ENCODE results near the gene AOPEP. TPM values are rescaled to one million over a fixed set of nuclear protein-coding genes. Genes with fewer than 3 reads are reported as not detected.
A peak's percentile ranks its signal among the peaks of the same experiment; 100 is the strongest.

AOPEP gene
- total and polyA plus RNA-seq, 2 of the 13 experiments (the other 11 are each of a cell fraction or from before 2014, with no cell fraction given), result 22.2 to 41.6 TPM

DNA sequence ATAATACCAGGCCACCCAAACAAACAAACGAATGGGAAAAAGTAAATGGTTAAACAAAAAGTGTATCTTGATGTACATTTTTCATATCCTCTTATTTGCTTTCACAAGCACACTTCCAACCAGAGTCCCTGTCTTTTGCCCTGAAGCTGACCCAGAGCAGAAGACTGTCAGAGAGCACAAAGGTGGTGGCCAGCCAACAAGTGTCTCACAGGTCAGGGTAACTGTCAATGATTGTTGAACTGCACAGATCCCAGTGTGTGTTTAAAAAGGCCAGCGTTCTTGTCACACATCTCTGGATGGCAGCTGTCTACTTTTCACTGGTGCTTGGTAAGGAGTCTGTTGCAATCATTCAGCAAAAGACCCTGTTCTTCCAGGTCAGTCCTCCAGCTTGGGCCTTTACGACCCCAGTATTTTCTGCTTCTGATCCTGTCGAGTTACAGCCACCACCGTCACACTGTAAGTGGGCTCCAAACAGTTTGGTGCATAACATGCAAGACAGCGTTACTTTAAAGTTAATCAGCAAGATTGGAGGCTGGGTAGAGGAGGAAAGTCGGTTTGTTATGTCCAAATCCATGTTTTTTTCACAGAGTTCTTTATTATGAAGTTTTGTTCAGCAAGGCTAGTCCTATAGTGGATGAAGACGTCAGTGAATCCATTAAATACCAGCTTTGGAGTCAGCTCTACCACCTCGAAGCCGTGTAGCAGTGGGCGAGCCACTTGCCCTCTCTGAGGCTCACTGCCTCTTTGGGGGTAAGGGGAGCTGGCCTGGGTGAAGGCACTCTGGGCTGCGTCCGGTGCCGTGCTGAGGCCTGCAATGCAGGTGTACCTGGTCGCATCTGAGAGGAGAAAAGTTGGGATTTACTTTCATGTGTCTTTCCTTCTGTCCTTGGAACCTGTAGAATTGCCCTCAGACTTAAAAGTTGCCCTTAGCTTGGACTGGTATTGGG, 265.7 kb downstream of the AOPEP start (continued):
- TF ChIP-seq ZNF687 (CRISPR knock-in tag; IDR thresholded peaks at IDR 0.05) (peak; percentile 79), ZNF564 (CRISPR knock-in tag; IDR thresholded peaks at IDR 0.05) (no peak), IRF2 (CRISPR knock-in tag; IDR thresholded peaks at IDR 0.05) (peak; percentile 45; the same call in 1 of the 2 replicates), ARID2 (CRISPR knock-in tag; IDR thresholded peaks at IDR 0.05; ENCODE audit: borderline replicate concordance) (no peak), NFKB2 (CRISPR knock-in tag; IDR thresholded peaks at IDR 0.05; ENCODE audit: borderline replicate concordance) (no peak), ZNF260 (CRISPR knock-in tag; IDR thresholded peaks at IDR 0.05; ENCODE audit: borderline replicate concordance, low read depth) (no peak), PLSCR1 (CRISPR knock-in tag; IDR thresholded peaks at IDR 0.05; ENCODE audit: borderline replicate concordance) (no peak), FOXK1 (CRISPR knock-in tag; IDR thresholded peaks at IDR 0.05; ENCODE audit: borderline replicate concordance, low read depth) (no peak; the same call in 1 of the 2 replicates), THYN1 (CRISPR knock-in tag; IDR thresholded peaks at IDR 0.05; ENCODE audit: borderline replicate concordance, low read depth) (no peak), TGIF2 (CRISPR knock-in tag; IDR thresholded peaks at IDR 0.05) (peak; percentile 96), ZNF329 (CRISPR knock-in tag; IDR thresholded peaks at IDR 0.05; ENCODE audit: low read depth) (no peak), MAFF (IDR thresholded peaks at IDR 0.05; ENCODE audit: low read depth, low read length) (no peak), ZNF549 (CRISPR knock-in tag; IDR thresholded peaks at IDR 0.05) (no peak), ZNF781 (CRISPR knock-in tag; IDR thresholded peaks at IDR 0.05; ENCODE audit: borderline replicate concordance, not compliant biosample characterization) (peak; percentile 54), ZNF460 (CRISPR knock-in tag; IDR thresholded peaks at IDR 0.05; ENCODE audit: borderline replicate concordance) (no peak)
- TF ChIP-seq, protein P1, sequence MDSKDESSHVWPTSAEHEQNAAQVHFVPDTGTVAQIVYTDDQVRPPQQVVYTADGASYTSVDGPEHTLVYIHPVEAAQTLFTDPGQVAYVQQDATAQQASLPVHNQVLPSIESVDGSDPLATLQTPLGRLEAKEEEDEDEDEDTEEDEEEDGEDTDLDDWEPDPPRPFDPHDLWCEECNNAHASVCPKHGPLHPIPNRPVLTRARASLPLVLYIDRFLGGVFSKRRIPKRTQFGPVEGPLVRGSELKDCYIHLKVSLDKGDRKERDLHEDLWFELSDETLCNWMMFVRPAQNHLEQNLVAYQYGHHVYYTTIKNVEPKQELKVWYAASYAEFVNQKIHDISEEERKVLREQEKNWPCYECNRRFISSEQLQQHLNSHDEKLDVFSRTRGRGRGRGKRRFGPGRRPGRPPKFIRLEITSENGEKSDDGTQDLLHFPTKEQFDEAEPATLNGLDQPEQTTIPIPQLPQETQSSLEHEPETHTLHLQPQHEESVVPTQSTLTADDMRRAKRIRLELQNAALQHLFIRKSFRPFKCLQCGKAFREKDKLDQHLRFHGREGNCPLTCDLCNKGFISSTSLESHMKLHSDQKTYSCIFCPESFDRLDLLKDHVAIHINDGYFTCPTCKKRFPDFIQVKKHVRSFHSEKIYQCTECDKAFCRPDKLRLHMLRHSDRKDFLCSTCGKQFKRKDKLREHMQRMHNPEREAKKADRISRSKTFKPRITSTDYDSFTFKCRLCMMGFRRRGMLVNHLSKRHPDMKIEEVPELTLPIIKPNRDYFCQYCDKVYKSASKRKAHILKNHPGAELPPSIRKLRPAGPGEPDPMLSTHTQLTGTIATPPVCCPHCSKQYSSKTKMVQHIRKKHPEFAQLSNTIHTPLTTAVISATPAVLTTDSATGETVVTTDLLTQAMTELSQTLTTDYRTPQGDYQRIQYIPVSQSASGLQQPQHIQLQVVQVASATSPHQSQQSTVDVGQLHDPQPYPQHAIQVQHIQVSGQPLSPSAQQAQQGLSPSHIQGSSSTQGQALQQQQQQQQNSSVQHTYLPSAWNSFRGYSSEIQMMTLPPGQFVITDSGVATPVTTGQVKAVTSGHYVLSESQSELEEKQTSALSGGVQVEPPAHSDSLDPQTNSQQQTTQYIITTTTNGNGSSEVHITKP (CRISPR knock-in tag; IDR thresholded peaks at IDR 0.05; ENCODE audit: low read depth), result peak; percentile 62; the same call in 1 of the 2 replicates
- TF ChIP-seq, protein P2, sequence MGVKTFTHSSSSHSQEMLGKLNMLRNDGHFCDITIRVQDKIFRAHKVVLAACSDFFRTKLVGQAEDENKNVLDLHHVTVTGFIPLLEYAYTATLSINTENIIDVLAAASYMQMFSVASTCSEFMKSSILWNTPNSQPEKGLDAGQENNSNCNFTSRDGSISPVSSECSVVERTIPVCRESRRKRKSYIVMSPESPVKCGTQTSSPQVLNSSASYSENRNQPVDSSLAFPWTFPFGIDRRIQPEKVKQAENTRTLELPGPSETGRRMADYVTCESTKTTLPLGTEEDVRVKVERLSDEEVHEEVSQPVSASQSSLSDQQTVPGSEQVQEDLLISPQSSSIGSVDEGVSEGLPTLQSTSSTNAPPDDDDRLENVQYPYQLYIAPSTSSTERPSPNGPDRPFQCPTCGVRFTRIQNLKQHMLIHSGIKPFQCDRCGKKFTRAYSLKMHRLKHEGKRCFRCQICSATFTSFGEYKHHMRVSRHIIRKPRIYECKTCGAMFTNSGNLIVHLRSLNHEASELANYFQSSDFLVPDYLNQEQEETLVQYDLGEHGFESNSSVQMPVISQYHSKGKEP (CRISPR knock-in tag; IDR thresholded peaks at IDR 0.05), result no peak
